Measurements from ENCODE around the gene NFYC. TPM values are rescaled to one million over a fixed set of nuclear protein-coding genes. Genes with fewer than 3 reads are reported as not detected.

NFYC gene
- total RNA-seq, 1 experiment from 2014 or later, result 46.5 TPM

DNA sequence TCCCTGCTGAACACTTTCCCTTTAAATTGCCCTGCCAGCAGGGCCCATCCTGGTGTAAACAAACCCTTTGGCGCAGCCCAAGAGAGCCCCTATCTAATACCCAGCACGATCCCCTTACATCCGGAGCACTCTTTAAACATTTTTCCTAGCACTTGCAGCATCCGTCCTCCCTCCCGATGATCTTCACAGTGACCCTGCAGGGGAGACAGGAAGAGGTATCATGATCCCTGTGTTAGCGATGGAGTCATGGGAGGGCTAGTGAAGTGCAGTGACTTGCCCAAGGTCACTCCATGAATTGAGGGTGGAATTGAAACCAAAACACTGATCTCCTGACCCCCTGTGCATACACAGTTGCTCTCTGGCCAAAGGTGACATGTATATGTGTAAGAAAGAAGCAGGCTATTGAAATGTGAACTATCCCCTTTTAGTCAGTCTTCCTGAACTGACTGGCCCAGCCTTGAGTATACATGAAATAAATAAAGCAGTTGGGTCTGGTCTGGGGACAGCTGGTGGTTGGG lies 82.3 kb downstream of the NFYC start (continued):
- no peak for TF ChIP-seq ZNF416 (CRISPR knock-in tag; IDR thresholded peaks at IDR 0.05)
- peak; percentile 82; the same call in 1 of the 2 replicates for TF ChIP-seq ZNF263 (CRISPR knock-in tag; IDR thresholded peaks at IDR 0.05; ENCODE audit: low read depth)
- TF ChIP-seq, protein P1, sequence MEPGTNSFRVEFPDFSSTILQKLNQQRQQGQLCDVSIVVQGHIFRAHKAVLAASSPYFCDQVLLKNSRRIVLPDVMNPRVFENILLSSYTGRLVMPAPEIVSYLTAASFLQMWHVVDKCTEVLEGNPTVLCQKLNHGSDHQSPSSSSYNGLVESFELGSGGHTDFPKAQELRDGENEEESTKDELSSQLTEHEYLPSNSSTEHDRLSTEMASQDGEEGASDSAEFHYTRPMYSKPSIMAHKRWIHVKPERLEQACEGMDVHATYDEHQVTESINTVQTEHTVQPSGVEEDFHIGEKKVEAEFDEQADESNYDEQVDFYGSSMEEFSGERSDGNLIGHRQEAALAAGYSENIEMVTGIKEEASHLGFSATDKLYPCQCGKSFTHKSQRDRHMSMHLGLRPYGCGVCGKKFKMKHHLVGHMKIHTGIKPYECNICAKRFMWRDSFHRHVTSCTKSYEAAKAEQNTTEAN (CRISPR knock-in tag; IDR thresholded peaks at IDR 0.05), result peak; percentile 73; the same call in 1 of the 2 replicates
- TF ChIP-seq FOXP1 (CRISPR knock-in tag; IDR thresholded peaks at IDR 0.05; ENCODE audit: borderline replicate concordance), result no peak
- TF ChIP-seq, protein P2, sequence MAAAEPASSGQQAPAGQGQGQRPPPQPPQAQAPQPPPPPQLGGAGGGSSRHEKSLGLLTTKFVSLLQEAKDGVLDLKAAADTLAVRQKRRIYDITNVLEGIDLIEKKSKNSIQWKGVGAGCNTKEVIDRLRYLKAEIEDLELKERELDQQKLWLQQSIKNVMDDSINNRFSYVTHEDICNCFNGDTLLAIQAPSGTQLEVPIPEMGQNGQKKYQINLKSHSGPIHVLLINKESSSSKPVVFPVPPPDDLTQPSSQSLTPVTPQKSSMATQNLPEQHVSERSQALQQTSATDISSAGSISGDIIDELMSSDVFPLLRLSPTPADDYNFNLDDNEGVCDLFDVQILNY (CRISPR knock-in tag; IDR thresholded peaks at IDR 0.05), result no peak
- TF ChIP-seq, protein P3, sequence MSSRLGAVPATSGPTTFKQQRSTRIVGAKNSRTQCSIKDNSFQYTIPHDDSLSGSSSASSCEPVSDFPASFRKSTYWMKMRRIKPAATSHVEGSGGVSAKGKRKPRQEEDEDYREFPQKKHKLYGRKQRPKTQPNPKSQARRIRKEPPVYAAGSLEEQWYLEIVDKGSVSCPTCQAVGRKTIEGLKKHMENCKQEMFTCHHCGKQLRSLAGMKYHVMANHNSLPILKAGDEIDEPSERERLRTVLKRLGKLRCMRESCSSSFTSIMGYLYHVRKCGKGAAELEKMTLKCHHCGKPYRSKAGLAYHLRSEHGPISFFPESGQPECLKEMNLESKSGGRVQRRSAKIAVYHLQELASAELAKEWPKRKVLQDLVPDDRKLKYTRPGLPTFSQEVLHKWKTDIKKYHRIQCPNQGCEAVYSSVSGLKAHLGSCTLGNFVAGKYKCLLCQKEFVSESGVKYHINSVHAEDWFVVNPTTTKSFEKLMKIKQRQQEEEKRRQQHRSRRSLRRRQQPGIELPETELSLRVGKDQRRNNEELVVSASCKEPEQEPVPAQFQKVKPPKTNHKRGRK (CRISPR knock-in tag; IDR thresholded peaks at IDR 0.05; ENCODE audit: borderline replicate concordance), result no peak
- TF ChIP-seq EMX1 (CRISPR knock-in tag; IDR thresholded peaks at IDR 0.05), result 0 out of 2 replicates have a peak, but pooled peaks have one; percentile 39
- TF ChIP-seq, protein P4, sequence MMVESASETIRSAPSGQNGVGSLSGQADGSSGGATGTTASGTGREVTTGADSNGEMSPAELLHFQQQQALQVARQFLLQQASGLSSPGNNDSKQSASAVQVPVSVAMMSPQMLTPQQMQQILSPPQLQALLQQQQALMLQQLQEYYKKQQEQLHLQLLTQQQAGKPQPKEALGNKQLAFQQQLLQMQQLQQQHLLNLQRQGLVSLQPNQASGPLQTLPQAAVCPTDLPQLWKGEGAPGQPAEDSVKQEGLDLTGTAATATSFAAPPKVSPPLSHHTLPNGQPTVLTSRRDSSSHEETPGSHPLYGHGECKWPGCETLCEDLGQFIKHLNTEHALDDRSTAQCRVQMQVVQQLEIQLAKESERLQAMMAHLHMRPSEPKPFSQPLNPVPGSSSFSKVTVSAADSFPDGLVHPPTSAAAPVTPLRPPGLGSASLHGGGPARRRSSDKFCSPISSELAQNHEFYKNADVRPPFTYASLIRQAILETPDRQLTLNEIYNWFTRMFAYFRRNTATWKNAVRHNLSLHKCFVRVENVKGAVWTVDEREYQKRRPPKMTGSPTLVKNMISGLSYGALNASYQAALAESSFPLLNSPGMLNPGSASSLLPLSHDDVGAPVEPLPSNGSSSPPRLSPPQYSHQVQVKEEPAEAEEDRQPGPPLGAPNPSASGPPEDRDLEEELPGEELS (CRISPR knock-in tag; IDR thresholded peaks at IDR 0.05), result peak; percentile 92; the same call in 1 of the 2 replicates
- TF ChIP-seq, protein P5, sequence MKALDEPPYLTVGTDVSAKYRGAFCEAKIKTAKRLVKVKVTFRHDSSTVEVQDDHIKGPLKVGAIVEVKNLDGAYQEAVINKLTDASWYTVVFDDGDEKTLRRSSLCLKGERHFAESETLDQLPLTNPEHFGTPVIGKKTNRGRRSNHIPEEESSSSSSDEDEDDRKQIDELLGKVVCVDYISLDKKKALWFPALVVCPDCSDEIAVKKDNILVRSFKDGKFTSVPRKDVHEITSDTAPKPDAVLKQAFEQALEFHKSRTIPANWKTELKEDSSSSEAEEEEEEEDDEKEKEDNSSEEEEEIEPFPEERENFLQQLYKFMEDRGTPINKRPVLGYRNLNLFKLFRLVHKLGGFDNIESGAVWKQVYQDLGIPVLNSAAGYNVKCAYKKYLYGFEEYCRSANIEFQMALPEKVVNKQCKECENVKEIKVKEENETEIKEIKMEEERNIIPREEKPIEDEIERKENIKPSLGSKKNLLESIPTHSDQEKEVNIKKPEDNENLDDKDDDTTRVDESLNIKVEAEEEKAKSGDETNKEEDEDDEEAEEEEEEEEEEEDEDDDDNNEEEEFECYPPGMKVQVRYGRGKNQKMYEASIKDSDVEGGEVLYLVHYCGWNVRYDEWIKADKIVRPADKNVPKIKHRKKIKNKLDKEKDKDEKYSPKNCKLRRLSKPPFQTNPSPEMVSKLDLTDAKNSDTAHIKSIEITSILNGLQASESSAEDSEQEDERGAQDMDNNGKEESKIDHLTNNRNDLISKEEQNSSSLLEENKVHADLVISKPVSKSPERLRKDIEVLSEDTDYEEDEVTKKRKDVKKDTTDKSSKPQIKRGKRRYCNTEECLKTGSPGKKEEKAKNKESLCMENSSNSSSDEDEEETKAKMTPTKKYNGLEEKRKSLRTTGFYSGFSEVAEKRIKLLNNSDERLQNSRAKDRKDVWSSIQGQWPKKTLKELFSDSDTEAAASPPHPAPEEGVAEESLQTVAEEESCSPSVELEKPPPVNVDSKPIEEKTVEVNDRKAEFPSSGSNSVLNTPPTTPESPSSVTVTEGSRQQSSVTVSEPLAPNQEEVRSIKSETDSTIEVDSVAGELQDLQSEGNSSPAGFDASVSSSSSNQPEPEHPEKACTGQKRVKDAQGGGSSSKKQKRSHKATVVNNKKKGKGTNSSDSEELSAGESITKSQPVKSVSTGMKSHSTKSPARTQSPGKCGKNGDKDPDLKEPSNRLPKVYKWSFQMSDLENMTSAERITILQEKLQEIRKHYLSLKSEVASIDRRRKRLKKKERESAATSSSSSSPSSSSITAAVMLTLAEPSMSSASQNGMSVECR (CRISPR knock-in tag; IDR thresholded peaks at IDR 0.05; ENCODE audit: borderline replicate concordance), result 0 out of 2 replicates have a peak, but pooled peaks have one; percentile 17
- TF ChIP-seq FOXK1 (CRISPR knock-in tag; IDR thresholded peaks at IDR 0.05), result peak; percentile 65; the same call in 1 of the 2 replicates
- TF ChIP-seq TEAD1 (CRISPR knock-in tag; IDR thresholded peaks at IDR 0.05), result peak; percentile 30; the same call in 1 of the 2 replicates
- TF ChIP-seq TEAD4 (CRISPR knock-in tag; IDR thresholded peaks at IDR 0.05), result no peak
- no peak for TF ChIP-seq NFE2L1 (CRISPR knock-in tag; IDR thresholded peaks at IDR 0.05)

DNA sequence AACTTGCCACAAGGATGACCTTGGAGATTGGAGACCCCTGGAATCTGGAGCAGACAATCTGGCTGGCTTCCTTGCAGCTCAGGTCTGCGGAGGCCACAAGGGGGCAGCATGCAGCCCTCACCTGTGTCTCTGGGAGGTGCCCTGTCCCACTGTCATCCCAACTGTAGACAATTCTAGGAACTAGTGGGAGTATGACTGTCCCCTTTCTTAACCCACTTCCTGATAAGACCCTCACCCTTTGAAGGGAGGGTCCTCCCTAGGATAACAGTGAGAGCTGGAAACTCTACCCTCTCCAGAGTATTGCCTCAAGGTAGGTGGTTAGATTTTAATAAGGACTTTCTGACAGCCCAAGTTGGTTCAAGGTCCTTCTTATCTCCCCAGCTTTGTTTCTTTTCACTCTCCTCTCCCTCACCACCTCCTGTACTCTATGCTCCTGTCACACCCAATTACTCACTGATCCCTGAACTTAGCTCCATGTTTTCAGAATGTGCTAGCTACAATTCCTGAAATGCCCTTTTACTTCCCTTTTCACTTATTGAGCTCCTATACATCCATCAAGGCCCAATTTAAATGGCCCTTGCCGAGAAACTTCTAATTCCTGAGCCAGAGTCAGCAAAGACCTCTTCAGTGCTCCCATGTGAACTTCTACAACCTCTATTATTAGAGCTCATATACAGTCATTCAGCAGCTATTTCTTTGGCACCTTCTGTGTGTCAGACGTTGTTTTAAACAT lies 82.9 kb downstream of the NFYC start:
- ATAC-seq (peak; percentile 76), DNase-seq (ENCODE audit: low spot score) (peak; percentile 86)
- peak overlapping the region; percentile 96 for H3K27ac Mint-ChIP-seq
- peaks cover 34% of the 10 kb centered on the region for H3K36me3 Mint-ChIP-seq
- POLR2A ChIA-PET, result interaction anchor here (0.9 to 1.2 kb wide), 2 partner anchors 10 to 83 kb away, joined by 3 read pairs; partner anchors contain the start of gene NFYC
- CTCF ChIA-PET, result interaction anchor here (0.5 to 4.3 kb wide), 52 partner anchors 8 to 242 kb away, joined by 3 to 41 read pairs (median 4); partner anchors contain the start of genes CITED4, KCNQ4, NFYC and RIMS3
- H3K27me3 Mint-ChIP-seq (ENCODE audit: low read depth), result peaks cover 2% of the 10 kb centered on the region; the same call in 1 of the 2 replicates
- no peak overlapping the region for H3K4me3 Mint-ChIP-seq
- peaks cover 17% of the 10 kb centered on the region for H3K9me3 Mint-ChIP-seq
- peaks cover 50% of the 10 kb centered on the region for H3K4me1 Mint-ChIP-seq
- TF ChIP-seq, protein P6, sequence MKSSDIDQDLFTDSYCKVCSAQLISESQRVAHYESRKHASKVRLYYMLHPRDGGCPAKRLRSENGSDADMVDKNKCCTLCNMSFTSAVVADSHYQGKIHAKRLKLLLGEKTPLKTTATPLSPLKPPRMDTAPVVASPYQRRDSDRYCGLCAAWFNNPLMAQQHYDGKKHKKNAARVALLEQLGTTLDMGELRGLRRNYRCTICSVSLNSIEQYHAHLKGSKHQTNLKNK (CRISPR knock-in tag; IDR thresholded peaks at IDR 0.05), result no peak
- no peak for TF ChIP-seq ESRRA (CRISPR knock-in tag; IDR thresholded peaks at IDR 0.05; ENCODE audit: borderline replicate concordance)
- no peak for TF ChIP-seq RELA (CRISPR knock-in tag; IDR thresholded peaks at IDR 0.05; ENCODE audit: borderline replicate concordance)
- TF ChIP-seq, protein P7, sequence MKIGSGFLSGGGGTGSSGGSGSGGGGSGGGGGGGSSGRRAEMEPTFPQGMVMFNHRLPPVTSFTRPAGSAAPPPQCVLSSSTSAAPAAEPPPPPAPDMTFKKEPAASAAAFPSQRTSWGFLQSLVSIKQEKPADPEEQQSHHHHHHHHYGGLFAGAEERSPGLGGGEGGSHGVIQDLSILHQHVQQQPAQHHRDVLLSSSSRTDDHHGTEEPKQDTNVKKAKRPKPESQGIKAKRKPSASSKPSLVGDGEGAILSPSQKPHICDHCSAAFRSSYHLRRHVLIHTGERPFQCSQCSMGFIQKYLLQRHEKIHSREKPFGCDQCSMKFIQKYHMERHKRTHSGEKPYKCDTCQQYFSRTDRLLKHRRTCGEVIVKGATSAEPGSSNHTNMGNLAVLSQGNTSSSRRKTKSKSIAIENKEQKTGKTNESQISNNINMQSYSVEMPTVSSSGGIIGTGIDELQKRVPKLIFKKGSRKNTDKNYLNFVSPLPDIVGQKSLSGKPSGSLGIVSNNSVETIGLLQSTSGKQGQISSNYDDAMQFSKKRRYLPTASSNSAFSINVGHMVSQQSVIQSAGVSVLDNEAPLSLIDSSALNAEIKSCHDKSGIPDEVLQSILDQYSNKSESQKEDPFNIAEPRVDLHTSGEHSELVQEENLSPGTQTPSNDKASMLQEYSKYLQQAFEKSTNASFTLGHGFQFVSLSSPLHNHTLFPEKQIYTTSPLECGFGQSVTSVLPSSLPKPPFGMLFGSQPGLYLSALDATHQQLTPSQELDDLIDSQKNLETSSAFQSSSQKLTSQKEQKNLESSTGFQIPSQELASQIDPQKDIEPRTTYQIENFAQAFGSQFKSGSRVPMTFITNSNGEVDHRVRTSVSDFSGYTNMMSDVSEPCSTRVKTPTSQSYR (CRISPR knock-in tag; IDR thresholded peaks at IDR 0.05), result no peak
- TF ChIP-seq CBFB (CRISPR knock-in tag; IDR thresholded peaks at IDR 0.05; ENCODE audit: low read depth), result no peak
- no peak for TF ChIP-seq GABPB1 (CRISPR knock-in tag; IDR thresholded peaks at IDR 0.05)
- no peak; the same call in 1 of the 2 replicates for TF ChIP-seq SP1 (CRISPR knock-in tag; conservative IDR thresholded peaks at IDR 0.05)
- TF ChIP-seq ATF1 (CRISPR knock-in tag; IDR thresholded peaks at IDR 0.05), result no peak
